22Rv1 (cell line): ENCODE measurements around the gene C1R.

Experiments used
- ZFX ChIP-seq: fragments of 450-650 bp; IDR thresholded peaks from 2 replicates; pipeline ENCODE4 v1.6.1; 2017; ENCODE audit warnings: antibody characterized with exemption, borderline replicate concordance
- TF ChIP-seq, protein P1 (sequence below): fragments of 450-650 bp; IDR thresholded peaks from 2 replicates; pipeline ENCODE4 v1.5.1; 2017; ENCODE audit warnings: mild to moderate bottlenecking

- TF ChIP-seq, protein P1, sequence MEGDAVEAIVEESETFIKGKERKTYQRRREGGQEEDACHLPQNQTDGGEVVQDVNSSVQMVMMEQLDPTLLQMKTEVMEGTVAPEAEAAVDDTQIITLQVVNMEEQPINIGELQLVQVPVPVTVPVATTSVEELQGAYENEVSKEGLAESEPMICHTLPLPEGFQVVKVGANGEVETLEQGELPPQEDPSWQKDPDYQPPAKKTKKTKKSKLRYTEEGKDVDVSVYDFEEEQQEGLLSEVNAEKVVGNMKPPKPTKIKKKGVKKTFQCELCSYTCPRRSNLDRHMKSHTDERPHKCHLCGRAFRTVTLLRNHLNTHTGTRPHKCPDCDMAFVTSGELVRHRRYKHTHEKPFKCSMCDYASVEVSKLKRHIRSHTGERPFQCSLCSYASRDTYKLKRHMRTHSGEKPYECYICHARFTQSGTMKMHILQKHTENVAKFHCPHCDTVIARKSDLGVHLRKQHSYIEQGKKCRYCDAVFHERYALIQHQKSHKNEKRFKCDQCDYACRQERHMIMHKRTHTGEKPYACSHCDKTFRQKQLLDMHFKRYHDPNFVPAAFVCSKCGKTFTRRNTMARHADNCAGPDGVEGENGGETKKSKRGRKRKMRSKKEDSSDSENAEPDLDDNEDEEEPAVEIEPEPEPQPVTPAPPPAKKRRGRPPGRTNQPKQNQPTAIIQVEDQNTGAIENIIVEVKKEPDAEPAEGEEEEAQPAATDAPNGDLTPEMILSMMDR, result no peak
- no peak for TF ChIP-seq ZFX
Measured at GRCh38 chr12:7039403-7039802, 52.8 kb downstream of the C1R start.
